Activated CD4-positive, alpha-beta T cell treated with anti-CD3 and anti-CD28 coated beads, Interleukin-2, amount 50 U/mL, for 48 hours (primary cell): ENCODE measurements around the gene GRIN3B.
A peak's percentile ranks its signal among the peaks of the same experiment; 100 is the strongest.
"Not testable (repeated sequence)": the region's sequence is repeated elsewhere in the genome, so short reads cannot be mapped to it uniquely, and the experiment has no call there.

Source experiments
- DNase-seq, 2 experiments: peaks; one replicate each; pipeline ENCODE4 v3.0.0-alpha.2; 2020

The GRIN3B gene, protein sequence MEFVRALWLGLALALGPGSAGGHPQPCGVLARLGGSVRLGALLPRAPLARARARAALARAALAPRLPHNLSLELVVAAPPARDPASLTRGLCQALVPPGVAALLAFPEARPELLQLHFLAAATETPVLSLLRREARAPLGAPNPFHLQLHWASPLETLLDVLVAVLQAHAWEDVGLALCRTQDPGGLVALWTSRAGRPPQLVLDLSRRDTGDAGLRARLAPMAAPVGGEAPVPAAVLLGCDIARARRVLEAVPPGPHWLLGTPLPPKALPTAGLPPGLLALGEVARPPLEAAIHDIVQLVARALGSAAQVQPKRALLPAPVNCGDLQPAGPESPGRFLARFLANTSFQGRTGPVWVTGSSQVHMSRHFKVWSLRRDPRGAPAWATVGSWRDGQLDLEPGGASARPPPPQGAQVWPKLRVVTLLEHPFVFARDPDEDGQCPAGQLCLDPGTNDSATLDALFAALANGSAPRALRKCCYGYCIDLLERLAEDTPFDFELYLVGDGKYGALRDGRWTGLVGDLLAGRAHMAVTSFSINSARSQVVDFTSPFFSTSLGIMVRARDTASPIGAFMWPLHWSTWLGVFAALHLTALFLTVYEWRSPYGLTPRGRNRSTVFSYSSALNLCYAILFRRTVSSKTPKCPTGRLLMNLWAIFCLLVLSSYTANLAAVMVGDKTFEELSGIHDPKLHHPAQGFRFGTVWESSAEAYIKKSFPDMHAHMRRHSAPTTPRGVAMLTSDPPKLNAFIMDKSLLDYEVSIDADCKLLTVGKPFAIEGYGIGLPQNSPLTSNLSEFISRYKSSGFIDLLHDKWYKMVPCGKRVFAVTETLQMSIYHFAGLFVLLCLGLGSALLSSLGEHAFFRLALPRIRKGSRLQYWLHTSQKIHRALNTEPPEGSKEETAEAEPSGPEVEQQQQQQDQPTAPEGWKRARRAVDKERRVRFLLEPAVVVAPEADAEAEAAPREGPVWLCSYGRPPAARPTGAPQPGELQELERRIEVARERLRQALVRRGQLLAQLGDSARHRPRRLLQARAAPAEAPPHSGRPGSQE

DNA sequence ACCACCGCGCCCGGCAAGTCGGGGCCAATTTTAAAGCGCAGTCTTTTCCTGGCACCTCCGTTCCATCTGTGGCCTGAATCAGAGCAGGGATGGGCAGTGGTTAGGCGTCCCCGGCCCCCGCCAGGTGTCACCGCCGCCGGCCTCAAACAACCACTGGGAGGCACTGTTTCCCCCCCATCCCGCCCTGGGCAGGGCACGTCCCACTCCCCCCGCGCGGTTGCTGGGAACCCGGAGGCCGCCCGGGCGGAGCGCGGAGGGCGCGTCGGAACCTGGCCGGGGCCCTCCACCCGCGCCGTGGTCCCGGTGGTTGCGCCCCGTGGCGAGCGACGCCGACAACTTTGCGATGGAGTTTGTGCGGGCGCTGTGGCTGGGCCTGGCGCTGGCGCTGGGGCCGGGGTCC, at the start of gene GRIN3B:
Gene GRIN3B (plus strand): TSS at position 325 of the 400 bp plus-strand sequence. CDS start 19 bp downstream, at position 344.
- DNase-seq = peak; percentile 80 to 83

DNA sequence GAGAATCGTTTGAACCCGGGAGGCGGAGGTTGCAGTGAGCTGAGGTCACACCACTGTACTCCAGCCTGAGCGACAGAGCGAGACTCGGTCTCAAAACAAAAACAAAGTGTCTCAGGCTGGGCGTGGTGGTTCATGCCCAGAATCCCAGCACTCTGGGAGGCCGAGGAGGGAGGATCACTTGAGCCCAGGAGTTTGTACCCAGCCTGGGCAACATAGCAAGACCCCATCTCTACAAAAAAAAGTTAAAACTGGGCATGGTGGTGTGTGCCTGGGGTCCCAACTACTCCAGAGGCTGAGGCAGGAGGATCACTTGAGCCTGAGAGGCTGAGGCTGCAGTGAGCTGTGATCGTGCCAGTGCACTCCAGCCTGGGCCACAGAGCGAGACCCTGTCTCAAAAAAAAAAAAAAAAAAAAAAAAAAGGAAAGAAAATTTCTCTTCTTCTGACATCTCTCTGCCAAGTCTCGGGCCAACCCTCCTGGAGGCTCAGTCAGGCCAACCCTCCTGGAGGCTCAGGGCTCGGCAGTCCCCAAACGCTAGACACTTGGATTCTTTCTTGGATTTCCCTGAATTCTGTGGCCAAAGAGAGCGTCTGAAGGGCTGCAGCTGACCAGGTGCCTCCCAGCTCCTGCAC, 48.1 kb upstream of the GRIN3B start:
- no peak for DNase-seq

DNA sequence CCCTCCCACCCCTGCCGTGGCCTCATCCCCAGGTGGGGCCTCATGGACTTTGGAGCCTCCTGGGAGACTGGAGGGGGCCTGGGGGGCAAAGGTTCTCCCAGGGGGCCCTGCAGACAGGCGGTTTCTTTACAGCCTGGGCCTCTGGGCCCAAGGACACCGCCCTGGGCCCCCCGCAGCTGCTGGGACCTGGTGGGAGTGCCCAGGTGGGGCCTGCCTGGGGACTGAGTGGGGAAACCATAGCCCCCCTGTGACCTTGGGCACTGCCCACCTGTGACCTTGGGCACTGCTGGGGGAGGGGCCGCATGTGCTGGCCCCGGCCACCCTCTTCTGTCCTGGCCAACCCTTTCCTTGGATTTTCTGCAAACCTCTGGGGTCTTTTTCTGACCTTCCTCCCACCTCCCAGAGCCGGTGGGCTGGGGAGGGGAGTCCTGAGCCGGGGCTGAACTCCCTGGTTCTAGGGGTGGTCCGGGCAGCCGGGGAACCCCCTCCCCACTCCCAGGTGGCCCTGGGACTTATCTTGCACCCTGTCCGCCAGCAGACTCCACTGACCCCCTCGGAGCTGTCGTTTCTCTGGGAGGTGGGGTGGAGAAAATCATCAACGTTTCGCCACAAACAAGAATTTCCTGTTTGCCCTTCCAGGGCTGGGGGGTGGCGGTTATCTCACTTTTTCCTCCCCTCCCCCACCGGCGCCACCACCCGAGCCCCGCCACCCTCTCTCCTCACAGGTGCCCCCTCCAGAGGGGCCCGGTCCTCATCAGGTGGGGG, 47.4 kb upstream of the GRIN3B start:
- DNase-seq = no peak

DNA sequence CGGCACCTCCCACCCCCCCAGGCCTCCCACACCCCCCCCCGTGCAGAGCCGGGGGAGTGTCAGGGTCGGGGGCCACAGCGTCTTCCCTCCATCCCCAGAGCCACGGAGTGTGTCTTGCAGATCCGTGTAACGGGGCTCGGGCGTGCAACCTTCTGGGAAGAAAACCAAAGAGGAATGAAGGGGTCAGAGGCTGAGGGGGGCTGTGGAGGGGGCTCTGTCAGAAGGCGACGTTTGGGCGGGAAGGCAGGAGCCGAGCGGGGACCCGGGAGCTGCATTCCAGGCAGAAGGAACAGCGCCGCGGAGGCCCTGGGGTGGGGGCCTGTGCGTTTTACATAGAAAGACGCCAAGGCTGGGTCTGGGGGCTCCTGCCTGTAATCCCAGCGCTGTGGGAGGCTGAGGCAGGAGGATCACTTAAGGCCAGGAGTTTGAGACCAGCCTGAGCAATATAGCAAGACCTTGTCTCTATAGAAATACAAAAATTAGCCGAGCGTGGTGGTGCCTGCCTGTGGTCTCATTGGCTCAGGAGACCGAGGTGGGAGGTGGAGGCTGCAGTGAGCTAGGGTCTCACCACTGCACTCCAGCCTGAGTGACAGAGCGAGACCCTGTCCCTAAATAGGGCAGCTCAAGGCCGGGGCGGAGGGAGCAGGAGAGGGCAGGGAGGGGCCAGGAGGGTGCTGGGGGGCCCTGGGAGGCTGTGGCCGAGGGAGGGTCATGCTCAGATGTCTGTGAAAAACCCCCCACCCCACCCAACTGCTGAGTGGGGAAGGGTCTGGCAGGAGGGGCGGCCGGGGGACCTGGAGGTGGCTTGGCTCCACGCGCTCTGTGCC, 46.6 kb upstream of the GRIN3B start:
- no peak for DNase-seq

DNA sequence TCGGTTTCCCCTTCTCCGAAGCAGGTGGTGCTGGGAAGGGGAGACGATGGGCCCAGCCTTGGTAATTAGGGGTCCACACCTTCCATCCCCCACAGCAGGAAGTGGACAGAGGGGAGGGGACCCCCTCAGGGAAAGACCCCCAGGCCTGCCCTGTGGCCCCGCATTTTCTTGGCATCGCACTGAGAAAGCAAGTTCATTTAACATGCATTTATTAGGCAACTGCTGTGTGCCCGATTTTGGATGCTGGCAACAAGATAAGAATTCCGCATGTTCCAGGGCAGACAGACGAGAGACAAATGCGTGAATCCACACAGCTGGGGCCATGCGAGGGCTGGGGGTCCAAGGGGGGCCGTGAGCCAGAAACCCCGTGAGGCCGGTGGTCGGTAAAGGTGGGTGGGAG, 45.9 kb upstream of the GRIN3B start:
- no peak for DNase-seq

DNA sequence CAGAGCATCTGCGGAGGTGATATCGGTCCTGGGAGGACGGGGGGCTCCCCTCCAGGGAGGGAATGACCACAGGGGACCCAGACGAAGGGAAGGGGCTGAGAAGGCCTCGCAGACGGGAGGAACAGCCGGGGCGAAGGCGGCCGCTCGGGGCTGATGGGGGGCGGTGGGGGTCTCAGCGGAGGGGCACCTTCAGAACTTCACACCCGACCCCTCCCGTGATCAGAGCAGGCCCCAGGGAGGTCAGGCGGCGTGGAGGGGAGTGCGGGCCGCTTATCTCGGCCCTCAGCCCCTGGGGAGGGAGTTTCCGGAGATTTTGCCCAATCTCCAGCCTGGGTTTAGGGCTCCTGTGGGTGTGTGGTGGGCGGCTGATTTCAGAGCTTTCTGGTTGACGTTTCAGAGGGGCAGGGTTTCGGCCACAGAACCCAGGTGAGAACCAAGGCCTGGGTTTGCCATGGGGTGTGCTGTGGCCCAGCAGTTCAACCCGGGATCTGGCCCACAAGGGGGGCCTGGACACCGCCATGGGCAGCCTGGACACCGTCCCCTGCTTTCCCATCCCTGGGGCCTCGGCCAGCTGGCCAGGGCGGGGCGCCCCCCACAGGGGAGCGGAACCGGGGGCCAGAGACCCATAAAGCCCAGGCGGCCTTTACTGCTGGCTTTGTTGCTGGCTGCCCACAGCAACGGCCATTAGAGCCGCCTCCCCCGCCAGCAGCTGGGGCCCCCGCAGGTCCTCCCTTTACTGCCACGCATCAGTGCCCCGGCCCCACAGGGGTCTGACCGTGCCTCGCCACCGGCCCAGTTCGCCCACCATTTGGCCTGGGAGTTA, 45.3 kb upstream of the GRIN3B start:
- DNase-seq = peak in 1 of 2 experiments; percentile 25

DNA sequence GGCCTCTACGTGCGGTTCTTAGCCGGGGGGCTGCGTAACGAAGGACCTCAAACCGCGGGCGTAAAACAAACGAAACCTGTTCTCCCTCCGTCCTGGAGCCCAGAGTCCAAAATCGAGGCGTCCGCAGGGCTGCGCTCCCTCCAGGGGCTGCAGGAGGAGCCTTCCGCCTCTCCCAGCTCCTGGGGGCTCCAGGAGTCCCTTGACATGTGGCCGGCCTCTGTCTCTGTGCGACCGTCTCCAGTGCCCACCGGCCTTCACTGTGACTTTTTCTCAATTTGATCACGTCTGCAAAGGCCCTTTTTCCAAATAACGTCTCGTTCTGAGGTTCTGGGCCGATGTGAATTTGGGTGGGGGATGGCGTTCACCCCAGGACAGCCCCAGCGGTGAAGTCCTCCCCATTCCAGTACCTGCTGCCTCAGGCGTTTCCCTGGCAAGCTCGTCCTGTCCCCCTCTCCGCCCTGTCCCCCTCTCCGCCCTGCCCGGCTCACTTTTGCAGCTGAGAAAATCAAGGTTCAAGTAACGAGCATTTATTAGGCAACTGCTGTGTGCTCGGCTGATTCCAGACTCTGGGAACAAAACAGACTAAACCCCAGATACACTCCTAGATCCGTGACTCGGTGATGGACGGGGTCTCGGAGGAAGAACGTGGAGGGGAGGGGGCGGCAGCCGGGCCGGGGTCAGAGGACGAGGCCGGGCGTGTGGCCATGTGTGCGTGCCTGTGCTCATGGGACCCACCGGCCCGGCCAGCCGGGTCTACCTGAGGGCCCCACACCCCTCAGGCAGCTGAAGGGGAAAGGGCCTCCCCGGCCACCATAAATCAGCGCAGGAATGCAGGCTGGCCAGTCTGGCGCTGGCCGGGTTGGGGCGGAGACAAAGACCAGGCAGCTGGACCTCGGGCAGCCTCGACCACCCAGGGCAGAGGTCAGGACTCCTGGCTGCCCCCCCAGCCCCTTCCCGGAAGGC, 44.1 kb upstream of the GRIN3B start:
- no peak for DNase-seq

DNA sequence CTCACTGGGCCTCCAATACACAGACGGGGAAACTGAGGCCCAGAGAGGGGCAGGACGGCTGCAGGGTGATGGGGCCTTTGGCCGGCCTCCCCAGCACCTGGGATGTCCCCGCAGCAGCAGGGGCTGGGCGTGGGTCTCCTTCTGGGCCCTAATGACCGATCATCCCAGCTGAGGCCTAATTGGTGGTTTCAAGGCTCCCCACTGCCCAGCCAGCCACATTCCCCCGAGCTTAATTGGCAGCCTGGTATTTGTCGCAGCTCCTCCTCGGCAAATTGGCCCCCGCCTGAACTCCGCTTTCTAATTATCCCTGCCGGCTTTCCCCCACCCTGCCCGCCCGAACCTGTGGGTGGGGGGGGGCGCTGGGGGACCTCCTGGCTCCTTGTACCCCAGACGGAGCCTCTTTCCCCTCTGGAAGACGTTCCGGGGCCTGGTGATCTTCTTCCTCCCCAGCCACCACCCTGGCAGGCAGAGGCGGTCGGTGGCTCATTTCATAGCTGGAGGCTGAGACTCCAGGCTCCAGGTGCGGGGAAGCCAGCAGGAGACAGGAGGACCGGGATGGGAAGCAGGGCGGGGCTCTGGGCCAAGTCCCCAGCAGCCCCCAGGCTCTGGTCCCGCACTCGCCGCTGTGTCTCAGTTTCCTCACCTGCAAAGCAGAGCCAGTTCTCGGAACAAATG, 43.3 kb upstream of the GRIN3B start:
- no peak for DNase-seq

DNA sequence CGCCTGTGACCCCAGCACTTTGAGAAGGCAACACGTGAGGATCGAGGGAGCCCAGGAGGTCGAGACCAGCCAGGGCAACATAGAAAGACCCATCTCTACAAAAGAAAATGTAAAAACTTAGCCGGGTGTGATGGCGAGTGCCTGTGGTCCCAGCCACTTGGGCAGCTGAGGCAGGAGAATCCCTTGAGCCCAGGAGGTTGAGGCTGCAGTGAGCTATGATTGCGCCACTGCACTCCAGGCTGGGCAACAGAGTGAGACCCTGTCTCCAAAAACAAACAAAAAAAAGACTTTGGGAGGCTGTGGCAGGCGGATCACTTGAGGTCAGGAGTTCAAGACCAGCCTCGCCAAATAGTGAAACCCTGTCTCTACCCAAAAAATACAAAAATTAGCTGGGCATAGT, 42.6 kb upstream of the GRIN3B start:
- DNase-seq = not testable (repeated sequence)

DNA sequence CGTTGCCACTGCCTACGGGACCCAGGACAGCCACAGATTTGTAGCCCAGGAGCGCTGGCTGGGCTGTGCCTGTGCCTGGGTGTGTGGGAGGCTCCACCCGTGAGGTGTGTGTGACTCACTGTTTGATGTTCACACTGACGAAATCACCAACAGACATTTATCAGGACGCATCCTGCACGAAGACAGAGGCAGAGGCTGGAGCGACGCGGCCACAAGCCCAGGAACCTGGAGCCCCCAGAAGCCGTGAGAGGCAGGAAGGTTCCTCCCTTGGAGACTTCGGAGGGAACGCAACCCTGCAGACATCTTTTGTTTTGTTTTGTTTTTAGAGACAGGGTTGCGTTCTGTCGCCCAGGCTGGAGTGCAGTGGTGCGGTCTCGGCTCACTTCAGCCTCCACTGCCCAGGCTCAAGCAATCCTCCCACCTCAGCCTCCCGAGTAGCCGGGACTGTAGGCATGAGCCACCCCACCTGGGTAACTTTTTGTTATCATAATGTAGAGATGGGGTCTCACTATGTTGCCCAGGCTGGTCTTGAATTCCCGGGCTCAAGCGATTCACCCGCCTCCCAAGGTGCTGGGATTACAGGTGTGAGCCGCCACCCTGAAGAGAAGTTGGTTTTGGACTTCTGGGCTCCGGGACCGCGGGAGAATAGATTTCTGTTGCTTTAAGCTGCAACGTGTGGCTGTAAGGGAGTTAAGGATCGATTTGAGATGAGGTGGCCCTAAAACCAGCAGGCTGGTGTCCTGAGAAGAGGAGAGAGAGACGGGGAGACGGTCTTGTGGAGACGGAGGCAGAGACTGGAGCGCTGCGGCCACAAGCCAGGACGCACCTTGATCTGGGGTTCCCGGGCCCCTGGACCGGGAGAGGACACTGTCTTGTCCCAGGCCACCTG, 41.0 kb upstream of the GRIN3B start:
- peak; percentile 48 to 61 for DNase-seq

DNA sequence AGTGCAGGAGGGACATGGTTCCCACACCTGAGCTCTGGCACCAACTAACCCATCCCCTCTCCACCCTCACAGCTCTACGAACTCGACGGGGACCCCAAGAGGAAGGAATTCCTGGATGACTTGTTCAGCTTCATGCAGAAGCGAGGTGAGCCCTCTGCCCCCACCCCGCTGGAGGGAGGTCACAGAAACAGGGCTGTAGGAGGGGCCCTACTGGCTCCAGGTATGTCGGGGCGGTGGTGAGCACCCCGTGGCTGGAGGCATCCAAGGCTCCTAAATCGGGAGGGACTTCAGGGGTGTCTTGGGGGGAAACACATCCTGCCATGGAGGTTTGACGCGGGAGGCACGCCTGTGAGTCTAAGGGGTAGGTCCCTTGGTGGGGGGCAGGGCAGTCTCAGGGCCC, 40.2 kb upstream of the GRIN3B start:
- DNase-seq = no peak

DNA sequence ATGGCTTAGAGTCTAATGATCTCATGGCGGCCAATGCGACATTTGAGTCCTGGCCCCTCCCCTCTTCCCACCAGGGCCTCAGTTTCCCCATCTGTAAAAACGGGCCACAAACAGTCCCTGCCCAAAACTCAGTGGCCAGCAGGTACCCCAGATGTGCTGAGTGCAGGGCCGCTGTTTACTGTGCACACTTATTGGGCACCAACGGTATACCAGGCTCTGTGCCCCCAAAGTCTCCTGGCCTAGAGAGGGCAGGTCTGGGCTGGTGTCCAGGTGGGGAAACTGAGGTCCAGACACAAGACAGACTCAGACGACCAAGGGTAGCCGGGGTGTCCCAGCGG, 39.6 kb upstream of the GRIN3B start:
- DNase-seq = no peak

DNA sequence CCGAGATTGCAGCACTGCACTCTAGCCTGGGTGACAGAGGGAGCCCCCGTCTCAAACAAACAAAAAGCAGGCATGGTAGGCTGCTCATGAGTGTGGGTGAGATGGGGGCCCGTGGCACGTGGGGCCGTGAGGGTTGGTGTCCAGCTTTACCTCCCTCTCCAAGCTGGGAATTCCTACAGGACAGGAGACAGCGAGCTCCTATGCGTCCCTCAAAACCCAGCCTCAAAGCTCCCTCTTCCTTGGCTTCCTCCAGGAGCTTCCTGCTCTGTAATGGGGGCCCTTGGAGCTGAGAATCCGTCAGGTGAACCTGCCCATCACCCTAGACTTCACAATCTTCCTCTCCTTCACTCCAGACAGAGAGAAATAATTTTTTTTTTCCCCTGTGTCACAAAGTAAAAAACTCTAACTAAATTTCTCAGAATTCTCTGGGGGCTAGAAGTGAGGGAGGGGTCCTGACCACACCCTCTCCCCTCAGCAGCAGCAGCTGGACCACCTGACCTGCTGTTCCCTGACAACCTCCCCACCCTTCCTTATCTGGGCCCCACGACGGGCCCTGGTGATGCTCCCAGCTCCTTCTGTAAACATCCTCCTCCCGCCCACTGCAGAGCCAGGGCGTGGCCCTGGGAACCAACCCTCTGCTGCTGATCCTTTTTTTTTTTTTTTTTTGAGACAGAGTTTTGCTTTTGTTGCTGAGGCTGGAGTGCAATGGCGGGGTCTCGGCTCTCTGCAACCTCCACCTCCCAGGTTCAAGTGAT, 38.2 kb upstream of the GRIN3B start:
- DNase-seq = no peak

DNA sequence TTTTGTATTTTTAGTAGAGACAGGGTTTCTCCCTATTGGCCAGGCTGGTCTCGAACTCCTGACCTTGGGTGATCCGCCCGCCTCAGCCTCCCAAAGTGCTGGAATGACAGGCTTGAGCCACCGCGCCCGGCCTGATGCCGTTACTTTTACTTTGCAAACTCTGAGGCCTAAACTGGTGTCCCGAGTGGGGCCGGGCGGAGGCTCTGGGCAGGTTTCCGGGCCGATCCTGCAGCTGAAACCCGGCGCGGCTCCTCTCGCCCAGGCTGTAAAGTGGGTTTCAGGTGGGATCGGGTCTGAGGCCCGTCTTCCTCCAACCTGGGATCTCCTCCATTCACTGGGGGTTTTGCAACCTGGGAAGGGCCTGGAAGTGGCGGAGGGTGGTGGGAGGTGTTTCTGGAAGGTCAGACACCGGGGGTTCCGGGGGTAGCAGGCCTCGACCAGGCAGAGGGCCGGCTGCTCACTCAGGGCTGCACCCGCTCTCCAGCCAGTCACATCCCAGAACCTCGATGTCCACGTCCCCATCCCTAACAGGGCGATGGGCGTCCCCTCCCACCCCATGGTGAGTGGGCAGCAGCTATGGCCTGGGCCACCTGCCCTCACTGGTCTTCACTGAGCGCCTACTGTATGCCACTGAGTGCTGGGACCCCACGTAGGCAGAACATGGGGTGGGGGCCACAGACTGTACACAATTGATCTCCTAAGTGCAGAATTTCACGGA, 37.4 kb upstream of the GRIN3B start:
- no peak for DNase-seq

DNA sequence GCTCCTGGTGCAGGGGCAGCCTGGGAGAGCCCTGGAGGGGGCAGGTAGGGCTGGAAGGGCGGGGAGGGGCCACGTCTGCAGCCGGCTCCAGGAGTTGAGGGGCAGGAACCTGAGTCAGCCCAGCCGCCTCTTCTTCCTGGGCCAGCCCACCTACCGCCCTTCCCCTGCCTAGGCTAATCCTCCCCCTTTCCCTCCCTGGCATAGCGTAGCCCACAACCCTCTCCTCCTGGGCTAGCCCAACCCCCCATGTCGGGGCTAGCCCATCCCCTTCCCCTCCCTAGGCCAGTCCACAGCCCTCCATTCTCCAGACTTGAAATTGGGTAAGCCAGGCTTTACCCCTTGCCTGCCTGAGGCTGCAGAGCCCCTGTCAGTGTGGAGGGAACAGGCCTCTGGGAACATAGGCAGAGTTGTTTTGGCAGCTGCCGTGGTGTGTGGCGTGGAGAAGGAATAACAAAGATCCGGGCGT, 36.7 kb upstream of the GRIN3B start:
- no peak for DNase-seq

DNA sequence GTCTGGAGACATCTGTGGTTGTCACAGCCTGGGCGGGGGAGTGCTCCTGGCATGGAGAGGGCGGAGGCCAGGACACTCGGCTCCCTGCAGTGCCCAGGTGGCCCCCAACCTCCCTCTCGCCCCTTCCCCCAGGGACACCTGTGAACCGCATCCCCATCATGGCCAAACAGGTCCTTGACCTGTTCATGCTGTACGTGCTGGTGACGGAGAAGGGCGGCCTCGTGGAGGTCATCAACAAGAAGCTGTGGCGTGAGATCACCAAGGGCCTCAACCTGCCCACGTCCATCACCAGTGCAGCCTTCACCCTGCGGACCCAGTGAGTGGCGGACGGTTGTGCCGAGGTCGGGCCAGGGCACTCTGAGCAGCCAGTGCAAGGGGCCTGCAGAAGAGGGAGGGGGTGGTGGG, 36.1 kb upstream of the GRIN3B start:
- no peak for DNase-seq
